Right lobe of liver (tissue), 4 donors: Measurements from ENCODE around the gene PEA15.

Experiments
- POLR2A ChIP-seq: fragments of 450-650 bp; IDR thresholded peaks from one replicate; pipeline ENCODE4 v1.6.1; 2017; ENCODE audit warnings: antibody characterized with exemption, mild to moderate bottlenecking
- TF ChIP-seq, protein P1 (sequence below), 4 donors: fragments of 200-600 bp in 3 of 4; fragments of 450-650 bp in 1 of 4; IDR thresholded peaks; one replicate each; pipeline versions ENCODE4 v1.5.1 to v1.8.0; 2016 to 2022; ENCODE audit warnings: antibody characterized with exemption in 4 of 4, mild to moderate bottlenecking in 2 of 4
- donor health status: DM: no; HTN: no; CAD: no.
- donor health status: DM: no; HTN: no; CAD: no.
- donor health status: DM: no; HTN: yes; CAD: no.

- TF ChIP-seq, protein P1, sequence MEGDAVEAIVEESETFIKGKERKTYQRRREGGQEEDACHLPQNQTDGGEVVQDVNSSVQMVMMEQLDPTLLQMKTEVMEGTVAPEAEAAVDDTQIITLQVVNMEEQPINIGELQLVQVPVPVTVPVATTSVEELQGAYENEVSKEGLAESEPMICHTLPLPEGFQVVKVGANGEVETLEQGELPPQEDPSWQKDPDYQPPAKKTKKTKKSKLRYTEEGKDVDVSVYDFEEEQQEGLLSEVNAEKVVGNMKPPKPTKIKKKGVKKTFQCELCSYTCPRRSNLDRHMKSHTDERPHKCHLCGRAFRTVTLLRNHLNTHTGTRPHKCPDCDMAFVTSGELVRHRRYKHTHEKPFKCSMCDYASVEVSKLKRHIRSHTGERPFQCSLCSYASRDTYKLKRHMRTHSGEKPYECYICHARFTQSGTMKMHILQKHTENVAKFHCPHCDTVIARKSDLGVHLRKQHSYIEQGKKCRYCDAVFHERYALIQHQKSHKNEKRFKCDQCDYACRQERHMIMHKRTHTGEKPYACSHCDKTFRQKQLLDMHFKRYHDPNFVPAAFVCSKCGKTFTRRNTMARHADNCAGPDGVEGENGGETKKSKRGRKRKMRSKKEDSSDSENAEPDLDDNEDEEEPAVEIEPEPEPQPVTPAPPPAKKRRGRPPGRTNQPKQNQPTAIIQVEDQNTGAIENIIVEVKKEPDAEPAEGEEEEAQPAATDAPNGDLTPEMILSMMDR (IDR thresholded peaks at IDR 0.05), result no peak
- TF ChIP-seq POLR2A, result no peak
These were observed 45.8 kb downstream of the PEA15 start for GRCh38 chr1:160251011-160251410.
